GM12873 (cell line): ENCODE data around the gene XYLT2.
A peak's percentile ranks its signal among the peaks of the same experiment; 100 is the strongest.

Source experiments
- TF ChIP-seq, protein P1 (sequence below): IDR thresholded peaks from 2 replicates; pipeline ENCODE4 v1.5.1; 2012; ENCODE audit warnings: low read depth, mild to moderate bottlenecking, moderate library complexity, low read length, control low read depth; ENCODE audit not compliant: insufficient read depth; ENCODE audit errors: missing control alignments

The XYLT2 gene

DNA sequence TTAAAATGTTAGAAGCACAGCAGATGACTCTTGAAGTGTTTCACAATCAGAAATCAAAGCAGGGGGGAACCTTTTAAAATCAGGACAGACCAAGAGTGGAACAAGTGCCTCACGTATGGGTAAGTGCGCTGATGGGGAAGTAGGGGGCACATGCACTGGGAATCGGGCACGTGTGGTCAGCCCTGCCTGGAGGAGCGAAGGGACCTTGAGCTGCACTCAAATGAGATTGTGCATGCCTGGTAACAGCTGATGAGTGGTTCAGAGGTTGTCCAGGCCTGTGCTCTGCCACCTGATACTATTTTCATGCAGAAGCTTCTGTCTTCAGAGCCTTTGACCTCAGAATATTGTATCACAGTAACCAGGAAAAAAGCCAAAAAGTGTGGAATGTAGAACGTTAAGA is 13.7 kb upstream of the XYLT2 start:
- TF ChIP-seq, protein P1, sequence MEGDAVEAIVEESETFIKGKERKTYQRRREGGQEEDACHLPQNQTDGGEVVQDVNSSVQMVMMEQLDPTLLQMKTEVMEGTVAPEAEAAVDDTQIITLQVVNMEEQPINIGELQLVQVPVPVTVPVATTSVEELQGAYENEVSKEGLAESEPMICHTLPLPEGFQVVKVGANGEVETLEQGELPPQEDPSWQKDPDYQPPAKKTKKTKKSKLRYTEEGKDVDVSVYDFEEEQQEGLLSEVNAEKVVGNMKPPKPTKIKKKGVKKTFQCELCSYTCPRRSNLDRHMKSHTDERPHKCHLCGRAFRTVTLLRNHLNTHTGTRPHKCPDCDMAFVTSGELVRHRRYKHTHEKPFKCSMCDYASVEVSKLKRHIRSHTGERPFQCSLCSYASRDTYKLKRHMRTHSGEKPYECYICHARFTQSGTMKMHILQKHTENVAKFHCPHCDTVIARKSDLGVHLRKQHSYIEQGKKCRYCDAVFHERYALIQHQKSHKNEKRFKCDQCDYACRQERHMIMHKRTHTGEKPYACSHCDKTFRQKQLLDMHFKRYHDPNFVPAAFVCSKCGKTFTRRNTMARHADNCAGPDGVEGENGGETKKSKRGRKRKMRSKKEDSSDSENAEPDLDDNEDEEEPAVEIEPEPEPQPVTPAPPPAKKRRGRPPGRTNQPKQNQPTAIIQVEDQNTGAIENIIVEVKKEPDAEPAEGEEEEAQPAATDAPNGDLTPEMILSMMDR, result no peak

DNA sequence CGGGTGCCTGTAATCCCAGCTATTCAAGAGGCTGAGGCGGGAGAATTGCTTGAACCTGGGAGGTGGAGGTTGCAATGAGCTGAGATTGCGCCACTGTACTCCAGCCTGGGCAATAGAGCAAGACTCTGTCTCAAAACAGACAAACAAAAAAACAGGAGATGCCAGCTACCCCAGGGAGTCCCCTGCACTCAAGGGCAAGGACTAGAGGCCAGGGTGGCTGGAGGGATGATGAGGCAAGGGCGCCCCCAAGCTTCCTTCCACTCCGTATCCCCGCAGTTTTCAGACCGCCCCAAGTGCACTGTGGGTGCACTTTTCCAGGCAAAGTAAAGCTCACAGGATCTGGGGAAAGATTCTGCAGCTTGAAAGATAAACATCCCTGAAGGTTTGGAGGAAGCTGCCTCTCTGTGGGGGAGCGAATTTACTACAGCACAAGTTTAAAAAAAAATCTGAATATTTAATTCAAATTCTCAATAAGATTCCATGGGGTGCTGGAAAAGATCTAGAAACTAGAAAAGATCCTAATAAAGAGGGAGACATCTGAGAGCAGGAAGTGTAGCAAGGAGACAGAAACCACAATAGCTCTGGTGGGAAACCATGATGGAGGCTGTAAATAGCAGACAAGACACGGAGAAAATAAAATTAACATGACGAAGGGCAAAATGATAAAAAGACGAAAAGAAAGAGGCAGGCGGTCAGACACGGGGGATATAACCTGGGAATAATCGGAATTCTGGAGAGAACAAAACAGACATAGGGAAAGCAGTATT is 12.5 kb upstream of the XYLT2 start:
- TF ChIP-seq, protein P1, result peak; percentile 5

DNA sequence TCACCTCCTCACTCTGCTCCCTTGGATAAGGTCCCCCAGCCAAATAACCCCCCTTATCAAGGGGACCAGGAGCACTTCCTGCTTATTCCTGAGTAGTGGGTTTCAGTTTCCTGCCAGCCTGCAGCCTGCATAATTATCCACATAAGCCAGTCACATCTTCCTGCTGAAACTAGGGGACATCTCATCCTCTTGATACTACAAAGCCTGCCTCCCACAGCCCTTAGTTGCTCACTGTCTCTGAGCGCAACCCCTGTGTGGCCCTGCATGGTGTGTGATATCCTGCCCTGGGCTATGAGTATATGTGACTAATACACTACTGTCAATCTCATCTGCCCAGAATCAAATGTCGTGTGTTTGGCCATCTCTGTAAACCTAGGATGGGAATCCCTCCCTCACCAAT is 8.0 kb upstream of the XYLT2 start:
- TF ChIP-seq, protein P1, result no peak

DNA sequence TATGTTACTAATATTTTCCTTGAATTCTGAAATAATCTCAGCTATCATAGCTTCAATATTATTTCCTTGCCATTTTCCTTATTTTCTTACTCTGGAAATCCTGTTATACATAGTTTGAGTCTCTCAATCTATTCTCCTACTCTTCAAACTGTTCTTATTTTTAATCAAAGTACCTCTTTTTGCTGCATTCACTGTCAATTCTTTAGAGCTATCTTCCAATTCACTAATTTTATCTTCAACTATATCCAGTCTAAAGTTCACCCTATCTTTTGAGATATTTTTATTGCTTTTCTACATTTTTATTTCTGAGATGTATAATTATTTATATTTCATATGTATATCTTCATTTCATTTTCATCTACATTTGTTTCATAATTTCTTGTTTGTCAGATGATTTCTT is 7.3 kb upstream of the XYLT2 start:
- TF ChIP-seq, protein P1, result no peak

DNA sequence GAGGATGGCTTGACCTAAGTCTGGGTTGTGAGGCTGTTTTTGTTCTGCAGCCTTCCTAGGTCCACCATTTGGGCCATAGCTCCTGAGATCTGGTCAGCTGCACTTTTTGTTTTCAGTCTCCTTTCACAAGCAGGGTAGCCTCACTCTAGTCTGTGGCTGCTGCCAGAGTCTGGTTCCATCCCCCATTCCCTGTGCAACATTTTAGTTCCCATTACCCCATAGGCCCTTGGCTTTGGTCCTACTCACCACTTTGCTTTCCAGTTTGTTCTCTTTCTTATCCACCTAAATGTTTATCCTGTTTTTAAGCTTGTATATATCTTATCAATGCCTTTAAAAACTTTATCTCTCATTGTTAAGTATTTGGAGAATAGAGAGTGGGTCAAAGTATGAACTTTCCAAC is 6.5 kb upstream of the XYLT2 start:
- TF ChIP-seq, protein P1, result no peak

DNA sequence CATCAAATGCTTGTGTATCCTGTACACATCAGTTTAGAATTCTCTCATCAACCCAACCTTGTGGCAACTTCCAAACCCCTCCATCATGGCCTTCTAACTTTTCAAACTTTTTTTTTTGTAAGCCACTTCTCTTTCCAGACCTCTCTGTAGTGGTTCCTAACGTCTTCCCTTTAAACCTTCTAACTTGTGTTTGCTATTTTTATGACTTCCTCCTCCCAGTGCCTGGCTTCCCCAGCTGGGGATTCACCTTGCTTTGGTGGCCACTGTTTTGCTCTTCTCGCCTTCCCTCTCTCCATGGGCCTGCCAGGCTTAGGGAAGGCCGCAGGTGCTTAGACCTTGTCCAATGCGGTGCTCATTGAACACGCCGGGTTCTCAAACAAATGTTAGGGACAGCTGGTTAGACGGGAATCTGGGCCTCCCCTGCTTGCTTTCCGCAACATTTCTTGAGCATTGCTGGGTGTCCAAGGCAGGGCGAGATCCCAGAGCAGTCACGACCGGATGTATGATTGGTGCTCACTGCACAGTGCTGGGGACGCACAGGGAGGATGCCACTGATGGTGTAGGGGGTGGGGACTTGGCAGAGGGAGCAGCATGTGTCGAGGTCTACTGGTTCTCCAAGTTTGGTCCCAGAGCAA is 1.1 kb upstream of the XYLT2 start:
- TF ChIP-seq, protein P1, result no peak

DNA sequence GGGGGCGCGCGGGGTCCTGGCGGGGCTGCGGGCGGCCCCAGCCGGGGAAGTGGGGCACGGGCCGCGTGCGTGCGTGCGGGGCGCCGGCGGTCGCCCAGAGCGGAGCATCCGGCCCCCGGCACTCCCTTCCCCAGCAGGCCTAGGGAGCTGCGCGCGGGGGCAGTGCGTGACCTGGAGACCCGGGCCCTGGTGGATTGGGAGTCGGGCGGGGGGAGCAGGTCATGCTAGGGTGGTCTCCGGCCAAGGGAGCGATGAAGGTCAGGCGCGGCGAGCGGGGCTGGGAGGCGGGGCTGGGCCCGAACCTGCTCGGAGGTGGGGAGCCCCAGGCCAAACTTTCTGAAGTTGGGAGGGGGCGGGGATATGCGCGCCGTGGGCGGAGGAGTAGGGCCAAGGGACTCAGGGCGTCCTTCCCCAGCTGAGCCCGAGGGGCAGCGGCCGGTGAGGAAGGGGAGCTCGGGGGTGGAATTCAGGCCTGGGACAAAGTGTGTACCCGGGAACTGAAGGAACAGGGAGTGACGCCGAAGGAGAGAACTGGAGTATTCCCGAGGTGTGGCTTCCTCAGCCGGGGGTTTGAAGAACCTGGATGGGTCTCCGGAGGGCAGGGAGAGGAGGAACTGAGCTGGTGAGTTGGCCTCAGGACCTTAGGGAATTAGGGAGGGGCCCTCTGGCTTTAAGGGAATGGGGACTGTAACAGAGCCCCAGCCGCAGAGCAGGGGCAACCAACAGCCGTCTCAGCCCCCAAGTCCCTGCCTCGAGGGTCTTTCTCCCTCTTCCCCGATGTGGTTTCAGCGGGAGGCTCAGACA is 589 bp downstream of the XYLT2 start:
- TF ChIP-seq, protein P1, result no peak
